DOHH2 (cell line): ENCODE measurements around the gene BIN1.

Experiments used
- H3F3A ChIP-seq: fragments of 200-600 bp; sonication (generic), shearing (Covaris generic); 2 replicates; pipeline ENCODE4 v1.6.0; 2016; ENCODE audit warnings: antibody characterized with exemption, mild to moderate bottlenecking; ENCODE audit not compliant: control insufficient read depth, insufficient read depth
- H3K27ac ChIP-seq: fragments of 200-600 bp; sonication (generic); 2 replicates; pipeline ENCODE4 v1.5.1; 2014; ENCODE audit warnings: low read depth, mild to moderate bottlenecking, low read length, moderate library complexity
- H3K27me3 ChIP-seq: fragments of 200-600 bp; sonication (generic); 2 replicates; pipeline ENCODE4 v1.6.1; 2014; ENCODE audit warnings: mild to moderate bottlenecking, low read length, mixed read lengths; ENCODE audit not compliant: control insufficient read depth
- H3K36me3 ChIP-seq: fragments of 200-600 bp; sonication (generic); 2 replicates; pipeline ENCODE4 v1.6.1; 2014; ENCODE audit warnings: mild to moderate bottlenecking, low read length, moderate library complexity, mixed read lengths; ENCODE audit not compliant: control insufficient read depth
- H3K4me1 ChIP-seq: fragments of 200-600 bp; sonication (generic); 2 replicates; pipeline ENCODE4 v1.6.1; 2014; ENCODE audit warnings: mild to moderate bottlenecking, low read length, mixed read lengths; ENCODE audit not compliant: control insufficient read depth
- H3K4me2 ChIP-seq: fragments of 200-600 bp; sonication (generic); 2 replicates; pipeline ENCODE4 v1.6.0; 2014; ENCODE audit warnings: mild to moderate bottlenecking, low read length, moderate library complexity
- H3K4me3 ChIP-seq: fragments of 200-600 bp; sonication (generic); 2 replicates; pipeline ENCODE4 v1.5.1; 2014; ENCODE audit warnings: mild to moderate bottlenecking, low read length, mixed read lengths
- H3K79me2 ChIP-seq: fragments of 200-600 bp; sonication (generic); 2 replicates; pipeline ENCODE4 v1.6.1; 2014; ENCODE audit warnings: mild to moderate bottlenecking, low read length, mixed read lengths; ENCODE audit not compliant: control insufficient read depth
- H3K9me2 ChIP-seq: fragments of 200-600 bp; sonication (generic); replicated peaks from 2 replicates; pipeline ENCODE4 v1.6.1; 2014; ENCODE audit warnings: mild to moderate bottlenecking, low read length, mixed read lengths; ENCODE audit not compliant: control insufficient read depth
- H3K9me3 ChIP-seq: fragments of 200-600 bp; sonication (generic); 2 replicates; pipeline ENCODE4 v1.6.1; 2014; ENCODE audit warnings: antibody characterized with exemption, low read length, mixed read lengths; ENCODE audit not compliant: control insufficient read depth, insufficient read depth
- H4K20me1 ChIP-seq: fragments of 200-600 bp; sonication (generic); 2 replicates; pipeline ENCODE4 v1.6.0; 2014; ENCODE audit warnings: low read depth, mild to moderate bottlenecking, antibody characterized with exemption, low read length, moderate library complexity; ENCODE audit not compliant: control insufficient read depth, insufficient read depth
- EZH2phosphoT487 ChIP-seq: fragments of 200-600 bp; sonication (generic); IDR thresholded peaks from 2 replicates; pipeline ENCODE4 v1.6.1; 2017; ENCODE audit warnings: borderline replicate concordance, mild to moderate bottlenecking, antibody characterized with exemption, low read length, moderate library complexity, mixed read lengths
- TF ChIP-seq, protein P1 (sequence below): fragments of 200-600 bp; sonication (generic); IDR thresholded peaks from one replicate; pipeline ENCODE4 v1.5.1; 2014; ENCODE audit warnings: antibody characterized with exemption, mild to moderate bottlenecking, low read depth, low read length; ENCODE audit not compliant: poor library complexity, severe bottlenecking

BIN1 gene

DNA sequence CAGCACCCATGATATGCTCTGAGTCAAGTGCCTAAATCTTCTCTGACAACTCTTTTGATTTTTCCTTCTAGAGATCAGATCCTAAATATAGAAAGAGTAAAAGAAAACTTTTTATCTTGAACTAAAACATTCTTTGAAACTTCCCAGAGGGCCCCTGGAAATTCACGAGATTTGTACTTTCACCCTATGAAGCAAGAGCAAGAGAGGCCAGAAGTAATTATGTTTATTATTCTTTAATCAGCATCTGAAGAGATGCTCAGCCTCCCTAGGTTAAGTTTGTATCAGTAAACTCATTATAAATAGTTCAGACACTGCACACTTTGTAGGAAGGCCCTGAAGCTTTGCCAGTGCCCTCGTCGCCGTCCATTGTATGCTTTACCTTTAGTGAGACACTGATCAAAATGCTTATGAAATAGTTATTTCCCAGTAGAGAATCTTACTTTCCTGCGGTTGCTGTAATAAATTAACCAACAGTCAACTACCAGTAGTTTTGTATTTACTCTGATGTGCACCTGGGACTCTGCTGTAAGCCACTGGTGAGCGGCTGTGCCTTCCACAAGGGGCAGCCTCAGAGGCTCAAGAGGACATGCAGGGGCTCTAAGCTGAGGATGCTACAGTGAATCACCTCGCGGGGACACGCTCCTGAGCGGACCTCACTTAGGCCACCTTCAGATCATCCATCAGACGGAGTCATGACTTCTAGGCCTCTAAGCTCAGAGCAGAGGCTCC, 71.9 kb downstream of the BIN1 start:
- Histone ChIP-seq H3K4me1 (peaks cover 5% of the 10 kb centered on the region; the same call in 1 of the 2 replicates), H3K4me3 (no peak overlapping the region), H3K27me3 (0 out of 2 replicates have a peak, but pooled peaks cover 2% of the 10 kb centered on the region), H3K9me3 (no peaks in the 10 kb centered on the region), H3K27ac (no peak overlapping the region), H3F3A (no peaks in the 10 kb centered on the region), H3K36me3 (no peaks in the 10 kb centered on the region), H4K20me1 (no peaks in the 10 kb centered on the region), H3K9me2 (no peaks in the 10 kb centered on the region), H3K4me2 (no peak overlapping the region), H3K79me2 (no peaks in the 10 kb centered on the region)
- TF ChIP-seq, protein P1, sequence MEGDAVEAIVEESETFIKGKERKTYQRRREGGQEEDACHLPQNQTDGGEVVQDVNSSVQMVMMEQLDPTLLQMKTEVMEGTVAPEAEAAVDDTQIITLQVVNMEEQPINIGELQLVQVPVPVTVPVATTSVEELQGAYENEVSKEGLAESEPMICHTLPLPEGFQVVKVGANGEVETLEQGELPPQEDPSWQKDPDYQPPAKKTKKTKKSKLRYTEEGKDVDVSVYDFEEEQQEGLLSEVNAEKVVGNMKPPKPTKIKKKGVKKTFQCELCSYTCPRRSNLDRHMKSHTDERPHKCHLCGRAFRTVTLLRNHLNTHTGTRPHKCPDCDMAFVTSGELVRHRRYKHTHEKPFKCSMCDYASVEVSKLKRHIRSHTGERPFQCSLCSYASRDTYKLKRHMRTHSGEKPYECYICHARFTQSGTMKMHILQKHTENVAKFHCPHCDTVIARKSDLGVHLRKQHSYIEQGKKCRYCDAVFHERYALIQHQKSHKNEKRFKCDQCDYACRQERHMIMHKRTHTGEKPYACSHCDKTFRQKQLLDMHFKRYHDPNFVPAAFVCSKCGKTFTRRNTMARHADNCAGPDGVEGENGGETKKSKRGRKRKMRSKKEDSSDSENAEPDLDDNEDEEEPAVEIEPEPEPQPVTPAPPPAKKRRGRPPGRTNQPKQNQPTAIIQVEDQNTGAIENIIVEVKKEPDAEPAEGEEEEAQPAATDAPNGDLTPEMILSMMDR: no peak
- TF ChIP-seq EZH2phosphoT487: no peak

DNA sequence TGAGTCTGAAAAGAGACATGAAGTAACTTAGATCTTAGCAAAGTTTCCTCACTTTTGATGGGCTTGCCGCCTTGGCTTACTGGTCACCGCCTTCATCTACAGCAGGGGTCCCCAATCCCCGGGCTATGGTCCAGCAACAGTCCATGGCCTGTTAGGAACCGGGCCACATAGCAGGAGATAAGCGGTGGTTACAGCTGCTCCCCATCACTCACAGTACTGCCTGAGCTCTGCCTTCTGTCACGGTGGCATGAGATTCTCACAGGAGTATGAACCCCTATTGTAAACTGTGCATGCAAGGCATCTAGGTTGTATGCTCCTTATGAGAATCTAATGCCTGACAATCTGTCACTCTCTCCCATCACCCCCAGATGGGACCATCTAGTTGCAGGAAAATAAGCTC, 72.9 kb downstream of the BIN1 start:
- no peak overlapping the region for H3K4me2 ChIP-seq
- H3K4me1 ChIP-seq: peaks cover 5% of the 10 kb centered on the region; the same call in 1 of the 2 replicates
- no peaks in the 10 kb centered on the region for H3K9me2 ChIP-seq
- H4K20me1 ChIP-seq: no peaks in the 10 kb centered on the region
- no peaks in the 10 kb centered on the region for H3K9me3 ChIP-seq
- H3K36me3 ChIP-seq: no peaks in the 10 kb centered on the region
- H3K27ac ChIP-seq: no peak overlapping the region
- H3K4me3 ChIP-seq: no peak overlapping the region
- TF ChIP-seq EZH2phosphoT487: no peak
- TF ChIP-seq, protein P1: no peak
- no peaks in the 10 kb centered on the region for H3K79me2 ChIP-seq
- H3K27me3 ChIP-seq: 0 out of 2 replicates have a peak, but pooled peaks cover 2% of the 10 kb centered on the region
- H3F3A ChIP-seq: no peaks in the 10 kb centered on the region

DNA sequence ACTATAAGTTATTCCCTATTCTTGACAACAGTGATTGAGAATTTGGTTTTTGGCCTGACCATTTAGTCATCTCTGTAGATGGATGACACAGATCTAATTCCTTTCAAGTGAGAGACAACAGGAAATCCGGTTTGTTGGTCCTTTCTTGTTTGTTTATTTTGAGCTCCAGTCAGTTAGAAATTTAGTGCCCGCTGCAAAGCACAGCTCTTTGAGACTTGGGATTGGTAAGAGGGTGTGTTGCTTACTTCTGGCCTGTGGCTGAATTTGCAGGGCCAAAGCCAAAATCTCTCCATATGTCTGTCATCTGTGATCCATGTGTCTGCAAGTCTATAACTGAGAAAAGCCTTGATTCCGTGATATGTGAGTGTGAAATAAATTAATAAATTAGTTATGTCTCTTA, 74.3 kb downstream of the BIN1 start:
- H3K4me3 ChIP-seq: no peak overlapping the region
- peaks cover 5% of the 10 kb centered on the region; the same call in 1 of the 2 replicates for H3K4me1 ChIP-seq
- H3F3A ChIP-seq: no peaks in the 10 kb centered on the region
- no peak overlapping the region for H3K4me2 ChIP-seq
- 0 out of 2 replicates have a peak, but pooled peaks cover 2% of the 10 kb centered on the region for H3K27me3 ChIP-seq
- no peak for TF ChIP-seq EZH2phosphoT487
- TF ChIP-seq, protein P1: no peak
- H4K20me1 ChIP-seq: no peaks in the 10 kb centered on the region
- no peaks in the 10 kb centered on the region for H3K9me3 ChIP-seq
- H3K36me3 ChIP-seq: no peaks in the 10 kb centered on the region
- H3K27ac ChIP-seq: no peak overlapping the region
- no peaks in the 10 kb centered on the region for H3K79me2 ChIP-seq
- no peaks in the 10 kb centered on the region for H3K9me2 ChIP-seq
